HG03135 (cell line): ENCODE results near the gene CLIP3.
A peak's percentile ranks its signal among the peaks of the same experiment; 100 is the strongest.

Source experiments
- ATAC-seq: cut with Tn5 transposase; IDR thresholded peaks from one replicate; pipeline ENCODE4 v1.9.1; 2021; ENCODE audit warnings: mild to moderate bottlenecking, moderate library complexity; ENCODE audit not compliant: unreplicated experiment

CLIP3 gene

GRCh38 chr19:36009633-36010379 is 22.9 kb downstream of the CLIP3 start:
- no peak for ATAC-seq

GRCh38 chr19:36009220-36009619 is 23.5 kb downstream of the CLIP3 start:
- ATAC-seq = no peak

- ATAC-seq = no peak
Measured at GRCh38 chr19:36008336-36008978, 24.2 kb downstream of the CLIP3 start, which contains the start of gene SYNE4. Gene SYNE4 (minus strand): TSS chr19:36008813. CDS start chr19:36008681, 132 bp downstream.

- ATAC-seq = no peak
Measured at GRCh38 chr19:36006955-36007354, 25.7 kb downstream of the CLIP3 start.

- ATAC-seq = no peak
Measured at GRCh38 chr19:36003284-36003683, 29.4 kb downstream of the CLIP3 start.

- ATAC-seq = no peak
Measured at GRCh38 chr19:36001605-36002004, 31.1 kb downstream of the CLIP3 start.

GRCh38 chr19:35996777-35997176 is 35.9 kb downstream of the CLIP3 start:
- ATAC-seq = no peak

GRCh38 chr19:35995048-35995993 is 37.4 kb downstream of the CLIP3 start, which contains the start of gene SDHAF1:
Gene SDHAF1 (plus strand): TSS chr19:35995188. CDS start chr19:35995275, 87 bp downstream.
- ATAC-seq = peak; percentile 83

- ATAC-seq = no peak
Measured at GRCh38 chr19:35993923-35994598, 38.6 kb downstream of the CLIP3 start.

GRCh38 chr19:35992907-35993765 is 39.5 kb downstream of the CLIP3 start:
- ATAC-seq = no peak

GRCh38 chr19:35991731-35992450 is 40.8 kb downstream of the CLIP3 start:
- ATAC-seq = no peak

GRCh38 chr19:35990771-35991730 is 41.6 kb downstream of the CLIP3 start:
- no peak for ATAC-seq

GRCh38 chr19:35990156-35990555 is 42.5 kb downstream of the CLIP3 start:
- ATAC-seq = no peak

GRCh38 chr19:35988824-35989223 is 43.8 kb downstream of the CLIP3 start:
- ATAC-seq = no peak

- ATAC-seq = no peak
Measured at GRCh38 chr19:35987571-35987896, 45.1 kb downstream of the CLIP3 start.

GRCh38 chr19:35986664-35987570 is 45.8 kb downstream of the CLIP3 start:
- ATAC-seq = no peak

- no peak for ATAC-seq
Measured at GRCh38 chr19:35986111-35986510, 46.6 kb downstream of the CLIP3 start.
